Measurements from ENCODE around the gene GRN.

GRCh38 chr17:44310188-44310587 is 34.9 kb upstream of the GRN start:
- no peak for TF ChIP-seq CTCF (IDR thresholded peaks at IDR 0.05; ENCODE audit: extremely low read depth in 1 of 2, insufficient read depth in 1 of 2, low read depth in 1 of 2, low read length in 2 of 2)
- TF ChIP-seq POLR2A (IDR thresholded peaks at IDR 0.05; ENCODE audit: low read depth, low read length): no peak
- TF ChIP-seq EZH2 (IDR thresholded peaks at IDR 0.05; ENCODE audit: borderline replicate concordance, low read depth, low read length, severe bottlenecking): no peak
- TF ChIP-seq POLR2AphosphoS5 (IDR thresholded peaks at IDR 0.05; ENCODE audit: insufficient read depth, low read depth, low read length): no peak
- TF ChIP-seq MAX (IDR thresholded peaks at IDR 0.05; ENCODE audit: insufficient read depth, insufficient read length): no peak
- no peak for TF ChIP-seq MYC (IDR thresholded peaks at IDR 0.05; ENCODE audit: low read depth, low read length)

All from endothelial cell of umbilical vein (primary cell).